SH-SY5Y (cell line): ENCODE results near the gene DNM3.

Experiments
- GATA2 ChIP-seq: IDR thresholded peaks from 2 replicates; pipeline ENCODE4 v1.6.1; 2011; ENCODE audit warnings: mild to moderate bottlenecking, low read depth, low read length
- GATA3 ChIP-seq: IDR thresholded peaks from 2 replicates; pipeline ENCODE4 v1.6.1; 2011; ENCODE audit warnings: low read depth, mild to moderate bottlenecking, low read length, moderate library complexity

- TF ChIP-seq GATA3, result no peak
- TF ChIP-seq GATA2, result no peak
These were observed 122.5 kb downstream of the DNM3 start for GRCh38 chr1:171963762-171964161.
